Trophoblast cell (in vitro differentiated cells and primary cell): Measurements from ENCODE around the gene NHP2.

Experiments
- DNase-seq, 2 donors: peaks; one replicate each; pipeline ENCODE4 v3.0.0-alpha.2; 2016
- H2AFZ ChIP-seq: 2 replicates; pipeline ENCODE4 v1.6.1; 2013; ENCODE audit warnings: low read length, moderate library complexity, mild to moderate bottlenecking; ENCODE audit not compliant: insufficient read depth, poor library complexity
- H2AK5ac ChIP-seq: 2 replicates; pipeline ENCODE4 v1.6.1; 2013; ENCODE audit warnings: mild to moderate bottlenecking, low read length
- H2BK120ac ChIP-seq: 2 replicates; pipeline ENCODE4 v1.6.1; 2013; ENCODE audit warnings: low read length, mild to moderate bottlenecking, moderate library complexity; ENCODE audit not compliant: insufficient read depth, poor library complexity
- H2BK12ac ChIP-seq: 2 replicates; pipeline ENCODE4 v1.6.1; 2013; ENCODE audit warnings: mild to moderate bottlenecking, low read length, moderate library complexity
- H2BK5ac ChIP-seq: 2 replicates; pipeline ENCODE4 v1.6.1; 2013; ENCODE audit warnings: low read length, low read depth, moderate library complexity, mild to moderate bottlenecking; ENCODE audit not compliant: poor library complexity
- H3K14ac ChIP-seq: 2 replicates; pipeline ENCODE4 v1.6.1; 2013; ENCODE audit warnings: mild to moderate bottlenecking, low read length
- H3K18ac ChIP-seq: 2 replicates; pipeline ENCODE4 v1.6.1; 2013; ENCODE audit warnings: mild to moderate bottlenecking, low read length
- H3K23ac ChIP-seq: 2 replicates; pipeline ENCODE4 v1.6.1; 2013; ENCODE audit warnings: low read length
- H3K27ac ChIP-seq: 2 replicates; pipeline ENCODE4 v1.5.1; 2013; ENCODE audit warnings: low read depth, mild to moderate bottlenecking, inconsistent platforms, low read length, moderate library complexity
- H3K27me3 ChIP-seq: 2 replicates; pipeline ENCODE4 v1.6.1; 2013; ENCODE audit warnings: inconsistent platforms, mild to moderate bottlenecking, low read length, moderate library complexity; ENCODE audit not compliant: insufficient read depth
- H3K36me3 ChIP-seq, 2 experiments: 1 replicate in 1 of 2; 2 replicates in 1 of 2; pipeline ENCODE4 v1.6.1; 2013; ENCODE audit warnings: low read length in 2 of 2, mild to moderate bottlenecking in 2 of 2, moderate library complexity in 1 of 2; ENCODE audit not compliant: insufficient read depth in 2 of 2, control insufficient read depth in 1 of 2
- H3K4ac ChIP-seq: 2 replicates; pipeline ENCODE4 v1.6.1; 2013; ENCODE audit warnings: low read depth, mild to moderate bottlenecking, low read length, moderate library complexity
- H3K4me1 ChIP-seq, 2 experiments: 1 replicate in 1 of 2; 2 replicates in 1 of 2; pipeline ENCODE4 v1.6.1; 2013; ENCODE audit warnings: low read length in 2 of 2, mild to moderate bottlenecking in 2 of 2, moderate library complexity in 1 of 2; ENCODE audit not compliant: insufficient read depth in 2 of 2, control insufficient read depth in 1 of 2
- H3K4me2 ChIP-seq: 2 replicates; pipeline ENCODE4 v1.6.1; 2013; ENCODE audit warnings: inconsistent platforms, mild to moderate bottlenecking, low read length, moderate library complexity
- H3K4me3 ChIP-seq: 2 replicates; pipeline ENCODE4 v1.5.1; 2013; ENCODE audit warnings: mild to moderate bottlenecking, low read depth, low read length, inconsistent platforms
- H3K79me1 ChIP-seq: one replicate; pipeline ENCODE4 v1.6.1; 2013; ENCODE audit warnings: low read length
- H3K79me2 ChIP-seq: 2 replicates; pipeline ENCODE4 v1.6.1; 2013; ENCODE audit warnings: low read length, mild to moderate bottlenecking; ENCODE audit not compliant: control insufficient read depth, insufficient read depth, poor library complexity
- H3K9ac ChIP-seq: 2 replicates; pipeline ENCODE4 v1.6.1; 2013; ENCODE audit warnings: mild to moderate bottlenecking, low read length
- H3K9me3 ChIP-seq: 2 replicates; pipeline ENCODE4 v1.6.1; 2013; ENCODE audit warnings: low read depth, mild to moderate bottlenecking, control low read depth, inconsistent platforms, low read length; ENCODE audit not compliant: insufficient read depth
- H4K12ac ChIP-seq: 2 replicates; pipeline ENCODE4 v1.6.1; 2013; ENCODE audit warnings: low read depth, mild to moderate bottlenecking, low read length, moderate library complexity
- H4K8ac ChIP-seq: 2 replicates; pipeline ENCODE4 v1.6.1; 2013; ENCODE audit warnings: low read depth, mild to moderate bottlenecking, low read length, moderate library complexity
- H4K91ac ChIP-seq: one replicate; pipeline ENCODE4 v1.6.1; 2013; ENCODE audit warnings: low read depth, mild to moderate bottlenecking, low read length, moderate library complexity
- WGBS: extraction: QIAGEN DNeasy Blood & Tissue Kit; methylation state at CpG from one replicate; pipeline ENCODE4 v1.1.7; 2013; ENCODE audit warnings: missing lambda C conversion rate; ENCODE audit not compliant: insufficient read length, insufficient coverage; ENCODE audit errors: extremely low coverage; 5-methylcytosine and 5-hydroxymethylcytosine counted together

NHP2 gene

DNA sequence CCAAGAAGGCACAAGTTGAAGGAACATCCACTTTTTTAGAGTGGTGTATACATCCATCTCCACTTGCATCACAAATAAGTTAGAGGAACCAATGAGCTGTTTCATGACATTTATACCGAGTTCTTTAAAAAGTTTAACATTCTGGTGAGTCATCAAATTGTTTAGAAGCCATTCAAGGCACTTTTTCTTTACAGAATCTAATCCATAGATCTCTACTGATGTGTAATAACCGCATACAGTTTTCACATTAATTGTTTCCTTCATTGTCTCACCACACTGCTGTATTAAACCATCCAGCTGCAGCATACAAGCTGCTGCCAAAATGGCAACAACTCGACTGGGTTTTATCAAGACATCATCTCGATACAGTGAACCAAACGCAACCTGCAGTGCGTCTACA, 32.7 kb upstream of the NHP2 start:
- peaks cover 3 to 5% of the 10 kb centered on the region in 2 experiments for H3K4me1 ChIP-seq
- H3K18ac ChIP-seq, result no peak overlapping the region
- no peak overlapping the region for H3K4me2 ChIP-seq
- H4K8ac ChIP-seq, result no peak overlapping the region
- no peak overlapping the region for H3K23ac ChIP-seq
- no peak overlapping the region for H2AK5ac ChIP-seq
- H2BK120ac ChIP-seq, result no peak overlapping the region
- no peak overlapping the region for H3K4ac ChIP-seq
- H3K14ac ChIP-seq, result no peak overlapping the region
- WGBS, result no CpG with 5 or more reads among the region's 6 CpGs
- H3K27me3 ChIP-seq, result no peaks in the 10 kb centered on the region
- H2AFZ ChIP-seq, result no peak overlapping the region
- H4K12ac ChIP-seq, result no peak overlapping the region
- no peaks in the 10 kb centered on the region for H3K79me2 ChIP-seq
- H3K4me3 ChIP-seq, result no peak overlapping the region
- H3K36me3 ChIP-seq, result no peaks in the 10 kb centered on the region
- peak in 1 of 2 donors; percentile 58 for DNase-seq
- H3K79me1 ChIP-seq, result no peaks in the 10 kb centered on the region
- H3K27ac ChIP-seq, result no peak overlapping the region
- H2BK5ac ChIP-seq, result no peak overlapping the region
- no peak overlapping the region for H4K91ac ChIP-seq
- no peaks in the 10 kb centered on the region for H3K9me3 ChIP-seq
- no peak overlapping the region for H2BK12ac ChIP-seq
- no peak overlapping the region for H3K9ac ChIP-seq

DNA sequence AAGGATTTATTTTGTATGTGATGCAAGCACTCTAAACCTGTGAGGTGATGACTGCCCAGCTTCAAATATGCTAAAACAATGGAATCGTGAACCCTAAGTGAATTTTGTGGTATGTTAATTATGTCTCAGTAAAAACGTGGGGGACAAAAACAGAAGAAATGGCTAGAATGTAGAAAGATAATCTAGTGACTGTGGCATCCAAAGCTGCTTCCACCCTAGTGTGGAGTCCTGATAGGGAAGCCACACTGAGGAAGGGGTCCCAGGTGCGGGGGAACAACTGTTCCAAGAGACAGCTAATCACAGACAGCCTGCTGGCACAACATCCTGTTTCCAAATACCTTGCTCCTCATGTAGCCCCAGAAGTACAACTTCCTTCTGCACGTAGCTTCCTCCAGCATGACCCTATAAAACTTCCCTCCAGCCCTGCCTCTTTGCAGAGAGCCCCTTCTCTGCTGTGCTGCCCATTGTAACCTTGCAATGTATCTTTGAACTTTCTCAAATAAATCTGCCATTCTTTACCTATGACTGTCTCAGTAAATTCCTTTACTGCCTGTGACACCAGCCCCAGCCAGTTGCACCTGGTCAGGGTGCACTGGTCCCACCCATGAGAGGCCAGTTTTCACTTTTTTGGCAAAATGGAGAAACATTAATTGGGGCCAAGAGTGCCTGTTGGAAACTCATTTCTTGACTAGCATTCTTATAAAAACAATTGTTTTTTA, 28.6 kb upstream of the NHP2 start:
- H3K36me3 ChIP-seq, result no peaks in the 10 kb centered on the region
- peak in 1 of 2 donors; percentile 50 for DNase-seq
- H3K79me2 ChIP-seq, result no peaks in the 10 kb centered on the region
- H3K23ac ChIP-seq, result no peak overlapping the region
- no CpG with 5 or more reads among the region's 4 CpGs for WGBS
- no peak overlapping the region for H2AK5ac ChIP-seq
- H3K14ac ChIP-seq, result no peak overlapping the region
- no peaks in the 10 kb centered on the region for H3K9me3 ChIP-seq
- H3K4me1 ChIP-seq, result peaks cover 3 to 5% of the 10 kb centered on the region in 2 experiments
- no peak overlapping the region for H3K4me2 ChIP-seq
- H4K91ac ChIP-seq, result no peak overlapping the region
- H3K79me1 ChIP-seq, result no peaks in the 10 kb centered on the region
- no peak overlapping the region for H3K27ac ChIP-seq
- no peak overlapping the region for H3K18ac ChIP-seq
- H4K12ac ChIP-seq, result no peak overlapping the region
- H2BK120ac ChIP-seq, result no peak overlapping the region
- no peaks in the 10 kb centered on the region for H3K27me3 ChIP-seq
- H3K9ac ChIP-seq, result peak overlapping the region; percentile 70
- no peak overlapping the region for H2BK12ac ChIP-seq
- H4K8ac ChIP-seq, result no peak overlapping the region
- H3K4me3 ChIP-seq, result no peak overlapping the region
- no peak overlapping the region for H2BK5ac ChIP-seq
- no peak overlapping the region for H2AFZ ChIP-seq
- no peak overlapping the region for H3K4ac ChIP-seq

DNA sequence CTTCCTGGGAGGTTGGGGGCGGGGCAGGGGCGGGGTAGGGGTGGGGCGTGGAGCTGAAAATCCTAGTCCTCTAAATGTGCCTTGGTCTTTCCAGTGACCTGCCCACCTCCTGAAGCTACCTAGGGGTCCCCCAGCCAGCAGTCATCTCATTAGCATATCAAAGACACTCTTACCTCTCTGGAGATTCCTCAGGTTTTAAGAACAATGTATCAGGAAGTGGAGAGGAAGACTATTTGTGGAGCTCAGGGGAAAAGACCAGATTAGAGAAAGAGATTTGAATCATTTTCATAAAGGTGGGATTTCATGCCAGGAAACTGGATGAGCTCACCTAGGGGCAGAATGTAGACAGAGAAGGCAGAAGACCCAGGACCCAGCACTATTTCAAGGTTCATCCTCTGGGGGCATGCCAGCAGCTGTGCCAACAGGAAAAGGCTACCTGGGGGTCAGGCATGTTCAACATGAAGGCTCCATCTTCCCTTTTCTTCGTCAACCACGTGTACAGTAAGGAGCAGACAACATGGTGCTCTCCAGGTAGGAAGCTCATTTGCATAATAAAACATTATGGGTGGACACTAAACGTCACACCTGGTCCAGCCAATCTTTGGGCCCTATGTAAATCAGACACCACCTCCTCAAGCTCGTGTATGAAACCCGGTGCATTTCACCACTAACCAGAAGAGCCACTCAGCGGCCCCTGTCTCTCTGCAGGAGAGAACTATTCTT, 26.6 kb upstream of the NHP2 start:
- H3K4ac ChIP-seq, result no peak overlapping the region
- no peak overlapping the region for H3K14ac ChIP-seq
- H3K36me3 ChIP-seq, result no peaks in the 10 kb centered on the region
- H3K9ac ChIP-seq, result no peak overlapping the region
- H2BK5ac ChIP-seq, result no peak overlapping the region
- no peak overlapping the region for H4K12ac ChIP-seq
- no peak overlapping the region for H2AK5ac ChIP-seq
- DNase-seq, result no peak
- H3K18ac ChIP-seq, result no peak overlapping the region
- no peak overlapping the region for H2AFZ ChIP-seq
- no peaks in the 10 kb centered on the region for H3K79me1 ChIP-seq
- H2BK12ac ChIP-seq, result no peak overlapping the region
- H3K4me3 ChIP-seq, result no peak overlapping the region
- H3K79me2 ChIP-seq, result no peaks in the 10 kb centered on the region
- no peak overlapping the region for H3K4me2 ChIP-seq
- H3K9me3 ChIP-seq, result no peaks in the 10 kb centered on the region
- H3K4me1 ChIP-seq, result peaks cover 3 to 5% of the 10 kb centered on the region in 2 experiments
- H4K91ac ChIP-seq, result no peak overlapping the region
- no peak overlapping the region for H3K27ac ChIP-seq
- H3K23ac ChIP-seq, result no peak overlapping the region
- no peak overlapping the region for H2BK120ac ChIP-seq
- no peak overlapping the region for H4K8ac ChIP-seq
- H3K27me3 ChIP-seq, result no peaks in the 10 kb centered on the region
- no CpG with 5 or more reads among the region's 9 CpGs for WGBS

DNA sequence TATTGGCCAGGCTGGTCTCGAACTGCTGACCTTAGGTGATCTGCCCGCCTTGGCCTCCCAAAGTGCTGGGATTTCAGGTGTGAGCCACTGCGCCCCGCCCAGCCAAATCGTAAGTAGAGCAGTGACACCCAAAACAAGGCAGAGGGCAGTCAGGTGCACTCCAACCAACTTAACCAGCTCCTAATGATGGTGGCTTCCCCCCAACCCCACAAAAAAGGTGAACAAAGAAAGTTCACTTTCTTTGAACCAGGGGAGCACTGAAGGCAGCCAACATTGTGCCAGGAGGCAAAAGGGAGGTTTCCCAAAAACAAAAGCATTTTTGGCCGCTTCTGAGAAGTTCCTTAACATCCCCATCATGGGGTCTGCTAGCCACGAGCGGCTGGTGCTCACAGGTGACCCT, 23.9 kb upstream of the NHP2 start:
- no peak for DNase-seq

More for the DNA sequence above, 23.9 kb upstream of the NHP2 start:
- no peak overlapping the region for H3K23ac ChIP-seq
- no peak overlapping the region for H2AK5ac ChIP-seq
- H3K27me3 ChIP-seq, result no peaks in the 10 kb centered on the region
- H2BK12ac ChIP-seq, result no peak overlapping the region
- H3K4me2 ChIP-seq, result no peak overlapping the region
- H4K12ac ChIP-seq, result no peak overlapping the region
- no peak overlapping the region for H3K4ac ChIP-seq
- H3K79me2 ChIP-seq, result no peaks in the 10 kb centered on the region
- no peak overlapping the region for H2BK5ac ChIP-seq
- H4K91ac ChIP-seq, result no peak overlapping the region
- no peak overlapping the region for H3K18ac ChIP-seq
- no peaks in the 10 kb centered on the region for H3K9me3 ChIP-seq
- no peak overlapping the region for H2BK120ac ChIP-seq
- H3K4me1 ChIP-seq, result peaks cover 3 to 4% of the 10 kb centered on the region in 2 experiments
- no peaks in the 10 kb centered on the region for H3K79me1 ChIP-seq
- H2AFZ ChIP-seq, result no peak overlapping the region
- H3K36me3 ChIP-seq, result no peaks in the 10 kb centered on the region
- no peak overlapping the region for H3K4me3 ChIP-seq
- H3K9ac ChIP-seq, result no peak overlapping the region
- H3K14ac ChIP-seq, result no peak overlapping the region
- no CpG with 5 or more reads among the region's 8 CpGs for WGBS
- H4K8ac ChIP-seq, result no peak overlapping the region
- no peak overlapping the region for H3K27ac ChIP-seq
